GM21529 (cell line): ENCODE data around the gene BEND6.

Source experiments
- ATAC-seq: cut with Tn5 transposase; IDR thresholded peaks from one replicate; pipeline ENCODE4 v1.9.1; 2021; ENCODE audit not compliant: unreplicated experiment

BEND6 gene

GRCh38 chr6:56940463-56940862, 14.4 kb upstream of the BEND6 start:
- ATAC-seq, result no peak

GRCh38 chr6:56940977-56941376, 13.9 kb upstream of the BEND6 start:
- no peak for ATAC-seq

- ATAC-seq, result no peak
These were observed 10.2 kb upstream of the BEND6 start for GRCh38 chr6:56944661-56945060.

- no peak for ATAC-seq
These were observed 8.5 kb upstream of the BEND6 start for GRCh38 chr6:56946368-56946767.

GRCh38 chr6:56947924-56948323, 7.0 kb upstream of the BEND6 start:
- ATAC-seq, result no peak

- no peak for ATAC-seq
These were observed 5.6 kb upstream of the BEND6 start for GRCh38 chr6:56949265-56949664.

- no peak for ATAC-seq
These were observed 4.9 kb upstream of the BEND6 start for GRCh38 chr6:56949925-56950495.

- ATAC-seq, result no peak
These were observed 3.7 kb upstream of the BEND6 start for GRCh38 chr6:56951049-56951831.

- ATAC-seq, result no peak
These were observed 1.1 kb upstream of the BEND6 start for GRCh38 chr6:56953597-56954402.

- peak; percentile 72 for ATAC-seq
These were observed 556 bp downstream of the BEND6 start for GRCh38 chr6:56955171-56956155.

- no peak for ATAC-seq
These were observed 1.6 kb downstream of the BEND6 start for GRCh38 chr6:56956491-56956890.

- ATAC-seq, result no peak
These were observed 2.9 kb downstream of the BEND6 start for GRCh38 chr6:56957856-56958255.

- ATAC-seq, result no peak
These were observed 3.6 kb downstream of the BEND6 start for GRCh38 chr6:56958481-56958880.

GRCh38 chr6:56959094-56959493, 4.2 kb downstream of the BEND6 start:
- no peak for ATAC-seq

GRCh38 chr6:56959938-56960337, 5.0 kb downstream of the BEND6 start:
- no peak for ATAC-seq

- ATAC-seq, result no peak
These were observed 6.2 kb downstream of the BEND6 start for GRCh38 chr6:56961151-56961550.

GRCh38 chr6:56962441-56962840, 7.5 kb downstream of the BEND6 start:
- ATAC-seq, result no peak

- no peak for ATAC-seq
These were observed 8.1 kb downstream of the BEND6 start for GRCh38 chr6:56963043-56963442.

GRCh38 chr6:56963793-56964192, 8.9 kb downstream of the BEND6 start:
- ATAC-seq, result no peak

- ATAC-seq, result no peak
These were observed 10.2 kb downstream of the BEND6 start for GRCh38 chr6:56965126-56965525.

- no peak for ATAC-seq
These were observed 15.9 kb downstream of the BEND6 start for GRCh38 chr6:56970849-56971248.
